Stimulated activated naive CD8-positive, alpha-beta T cell treated with anti-CD3 and anti-CD28 coated beads, Interleukin-15, Interleukin-2, amounts not matched to agents 100 U/mL and 50 U/mL, for 24 hours (primary cell): ENCODE measurements around the gene ENGASE.

Experiments used
- ATAC-seq: fragments of 150-1000 bp; cut with Tn5 transposase; one replicate; pipeline ENCODE4 v1.10.0; 2021
- DNase-seq: peaks from one replicate; pipeline ENCODE4 v3.0.0; 2021

ENGASE gene

GRCh38 chr17:79116575-79117368 is 42.1 kb downstream of the ENGASE start:
- ATAC-seq (no peak), DNase-seq (no peak)

GRCh38 chr17:79117905-79118487 is 43.4 kb downstream of the ENGASE start:
- ATAC-seq = no peak
- DNase-seq = no peak

GRCh38 chr17:79118924-79119323 is 44.3 kb downstream of the ENGASE start:
- no peak for ATAC-seq
- DNase-seq = no peak

GRCh38 chr17:79120259-79120658 is 45.6 kb downstream of the ENGASE start:
- DNase-seq = no peak

GRCh38 chr17:79123988-79124387 is 49.4 kb downstream of the ENGASE start:
- DNase-seq (no peak), ATAC-seq (no peak)

More at GRCh38 chr17:79120259-79120658, 45.6 kb downstream of the ENGASE start:
- ATAC-seq = no peak

GRCh38 chr17:79124513-79125209 is 50.0 kb downstream of the ENGASE start:
- ATAC-seq (no peak), DNase-seq (no peak)

GRCh38 chr17:79125503-79125902 is 50.9 kb downstream of the ENGASE start:
- DNase-seq (no peak), ATAC-seq (no peak)

GRCh38 chr17:79126139-79126538 is 51.5 kb downstream of the ENGASE start:
- ATAC-seq (no peak), DNase-seq (no peak)

- ATAC-seq = no peak
- DNase-seq = no peak
Measured at GRCh38 chr17:79127534-79128135, 53.0 kb downstream of the ENGASE start.

GRCh38 chr17:79129523-79129922 is 54.9 kb downstream of the ENGASE start:
- no peak for DNase-seq
- ATAC-seq = no peak

GRCh38 chr17:79130536-79131273 is 56.1 kb downstream of the ENGASE start:
- ATAC-seq = no peak

GRCh38 chr17:79131274-79131635 is 56.6 kb downstream of the ENGASE start:
- DNase-seq = no peak
- no peak for ATAC-seq

More at GRCh38 chr17:79130536-79131273, 56.1 kb downstream of the ENGASE start:
- DNase-seq = no peak

- DNase-seq = no peak
- ATAC-seq = no peak
Measured at GRCh38 chr17:79131701-79132100, 57.1 kb downstream of the ENGASE start.

- DNase-seq (no peak), ATAC-seq (no peak)
Measured at GRCh38 chr17:79132271-79133064, 57.8 kb downstream of the ENGASE start.

GRCh38 chr17:79133214-79133613 is 58.6 kb downstream of the ENGASE start:
- DNase-seq (no peak), ATAC-seq (no peak)

- ATAC-seq (no peak), DNase-seq (no peak)
Measured at GRCh38 chr17:79133985-79134384, 59.4 kb downstream of the ENGASE start.

GRCh38 chr17:79135011-79135410 is 60.4 kb downstream of the ENGASE start:
- no peak for ATAC-seq
- no peak for DNase-seq

GRCh38 chr17:79135628-79136405 is 61.2 kb downstream of the ENGASE start:
- DNase-seq (no peak), ATAC-seq (no peak)
